Endothelial cell of umbilical vein (primary cell): Measurements from ENCODE around the gene WBP2. TPM values are rescaled to one million over a fixed set of nuclear protein-coding genes. Genes with fewer than 3 reads are reported as not detected.

ENCODE experiments used
- BruUV-seq: library from RNA; stranded (reverse); fragments of 400-500 nt; replicated peaks from 2 replicates; lab custom pipeline; 2021; lab: Mats Ljungman, UMichigan
- CTCF ChIA-PET: fragments of 300-600, 350-600 bp; sonication (Branson Sonifier 250); formaldehyde crosslinking; loops from one replicate; lab custom pipeline; 2021; ENCODE audit warnings: antibody characterized with exemption, inconsistent platforms; lab: Charles Lee
- POLR2A ChIA-PET: fragments of 300-600, 350-600 bp; sonication (Branson Sonifier 250); formaldehyde crosslinking; loops from one replicate; lab custom pipeline; 2021; ENCODE audit warnings: antibody characterized with exemption, inconsistent platforms; lab: Charles Lee
- DNase-seq: peaks from one replicate; pipeline ENCODE4 v3.0.0-alpha.2; 2011; ENCODE audit warnings: low read depth, low spot score
- FAIRE-seq: peaks from 2 replicates; lab custom pipeline; 2011; peaks lifted over from hg19 to GRCh38; lab: Jason Lieb, UNC
- H2AFZ ChIP-seq: 2 replicates; pipeline ENCODE4 v1.6.0; 2012; ENCODE audit warnings: low read depth, low read length, control low read depth, inconsistent platforms
- H3K27ac ChIP-seq: 2 replicates; pipeline ENCODE4 v1.5.1; 2011; ENCODE audit warnings: low read depth, mild to moderate bottlenecking, control low read depth, low read length, moderate library complexity; ENCODE audit not compliant: insufficient read depth
- H3K27me3 ChIP-seq, 2 experiments: 2 replicates each; pipeline versions ENCODE4 v1.6.0 to v1.6.1; 2011; ENCODE audit warnings: low read length in 2 of 2, mixed read lengths in 1 of 2; ENCODE audit not compliant: control insufficient read depth in 2 of 2, insufficient read depth in 2 of 2
- H3K36me3 ChIP-seq, 2 experiments: 2 replicates in 1 of 2; 3 replicates in 1 of 2; pipeline ENCODE4 v1.5.1; 2011; ENCODE audit warnings: low read length in 2 of 2, mild to moderate bottlenecking in 1 of 2, moderate library complexity in 1 of 2; ENCODE audit not compliant: control insufficient read depth in 2 of 2, insufficient read depth in 2 of 2; ENCODE audit errors: extremely low read depth in 1 of 2
- H3K4me1 ChIP-seq: 3 replicates; pipeline ENCODE4 v1.5.1; 2011; ENCODE audit warnings: mild to moderate bottlenecking, low read length; ENCODE audit not compliant: control insufficient read depth, insufficient read depth; ENCODE audit errors: extremely low read depth
- H3K4me2 ChIP-seq: 2 replicates; pipeline ENCODE4 v1.6.1; 2011; ENCODE audit warnings: low read length, control low read depth, mixed read lengths; ENCODE audit not compliant: insufficient read depth
- H3K4me3 ChIP-seq, 3 experiments: fragments of 200-600 bp in 1 of 3; sonication (generic), shearing (Covaris generic) in 1 of 3; replicated peaks in 1 of 3; 2 replicates each; pipeline ENCODE4 v1.5.1; 2011 to 2016; ENCODE audit warnings: control low read depth in 3 of 3, low read length in 3 of 3, mild to moderate bottlenecking in 2 of 3, inconsistent platforms in 1 of 3, low read depth in 1 of 3, moderate library complexity in 1 of 3; ENCODE audit not compliant: insufficient read depth in 1 of 3
- H3K79me2 ChIP-seq: 2 replicates; pipeline ENCODE4 v1.6.0; 2012; ENCODE audit warnings: low read length, inconsistent platforms; ENCODE audit not compliant: control insufficient read depth, insufficient read depth
- H3K9ac ChIP-seq: replicated peaks from 2 replicates; pipeline ENCODE3; 2011; ENCODE audit warnings: low read length, control low read depth; ENCODE audit not compliant: insufficient read depth; ENCODE audit errors: extremely low read depth
- H3K9me1 ChIP-seq: replicated peaks from 3 replicates; pipeline ENCODE4 v1.6.0; 2011; ENCODE audit warnings: mild to moderate bottlenecking, low read length; ENCODE audit not compliant: control insufficient read depth, insufficient read depth; ENCODE audit errors: extremely low read depth
- H3K9me3 ChIP-seq: replicated peaks from 2 replicates; pipeline ENCODE4 v1.5.1; 2012; ENCODE audit warnings: low read length, inconsistent platforms; ENCODE audit not compliant: control insufficient read depth, insufficient read depth
- H4K20me1 ChIP-seq: replicated peaks from 2 replicates; pipeline ENCODE3; 2011; ENCODE audit warnings: mild to moderate bottlenecking, low read length; ENCODE audit not compliant: control insufficient read depth, insufficient read depth; ENCODE audit errors: extremely low read depth
- EZH2 ChIP-seq: IDR thresholded peaks from 2 replicates; pipeline ENCODE4 v1.6.1; 2012; ENCODE audit warnings: borderline replicate concordance, low read depth, mild to moderate bottlenecking, moderate library complexity, low read length, inconsistent platforms; ENCODE audit not compliant: severe bottlenecking
- FOS ChIP-seq: IDR thresholded peaks from 2 replicates; pipeline ENCODE4 v1.6.1; 2011; ENCODE audit warnings: mild to moderate bottlenecking, low read length, moderate library complexity, borderline replicate concordance; ENCODE audit not compliant: insufficient read depth
- GATA2 ChIP-seq: IDR thresholded peaks from 2 replicates; pipeline ENCODE4 v1.7.0; 2011; ENCODE audit warnings: low read depth, mild to moderate bottlenecking, moderate library complexity, mixed read lengths, low read length; ENCODE audit not compliant: insufficient read length, insufficient read depth
- JUN ChIP-seq: IDR thresholded peaks from 2 replicates; pipeline ENCODE4 v1.6.1; 2011; ENCODE audit warnings: borderline replicate concordance, low read depth; ENCODE audit not compliant: insufficient read length, insufficient read depth
- MYC ChIP-seq: IDR thresholded peaks from one replicate; pipeline ENCODE4 v1.6.1; 2011; ENCODE audit warnings: mild to moderate bottlenecking, low read depth, low read length
- POLR2A ChIP-seq: IDR thresholded peaks from 2 replicates; pipeline ENCODE4 v1.6.1; 2012; ENCODE audit warnings: low read depth, mild to moderate bottlenecking, control low read depth, low read length
- POLR2AphosphoS5 ChIP-seq: IDR thresholded peaks from 2 replicates; pipeline ENCODE4 v1.6.1; 2012; ENCODE audit warnings: low read depth, mild to moderate bottlenecking, control low read depth, low read length, moderate library complexity; ENCODE audit not compliant: insufficient read depth
- dilution Hi-C: fragments of 300-500 bp; cut with MboI; formaldehyde crosslinking; loops from one replicate; pipeline ENCODE4 v1.15.0; 2019; ENCODE audit warnings: low sequenced_read_pairs; ENCODE audit not compliant: extremely low pct_ligation_motif_present
- intact Hi-C: fragments of 100-400 bp; cut with micrococcal nuclease; formaldehyde crosslinking; loops from one replicate; pipeline ENCODE4 v1.10.0; 2022
- polyA plus RNA-seq, 4 experiments: library from polyadenylated mRNA; depleted of rRNA in 3 of 4; stranded (reverse) in 3 of 4; unstranded in 1 of 4; fragments of >200 nt; gene quantifications; 2 replicates each; pipeline versions ENCODE4 v1.2.1 to v1.2.3, GENCODE V29; 2011 to 2012; ENCODE audit warnings: missing spikeins in 1 of 4
- total RNA-seq: library from RNA; stranded (reverse); gene quantifications from 2 replicates; pipeline ENCODE4 v1.2.3, GENCODE V29; 2021
- TF ChIP-seq, protein P1 (sequence below): IDR thresholded peaks from 2 replicates; pipeline ENCODE4 v1.6.1; 2011; ENCODE audit not compliant: insufficient read depth, insufficient read length
- TF ChIP-seq, protein P2 (sequence below), 2 donors: IDR thresholded peaks; 1 replicate in 1 of 2; 2 replicates in 1 of 2; pipeline ENCODE4 v1.5.1; 2011; ENCODE audit warnings: low read length in 2 of 2, mild to moderate bottlenecking in 2 of 2, moderate library complexity in 2 of 2, control low read depth in 1 of 2, inconsistent platforms in 1 of 2, low read depth in 1 of 2; ENCODE audit not compliant: insufficient read depth in 1 of 2; ENCODE audit errors: extremely low read depth in 1 of 2

Gene WBP2
- total and polyA plus RNA-seq, 2 donors (not counting 3 experiments of a cell fraction or from before 2014, with no cell fraction given) = 81.5 to 126 TPM

- intact Hi-C loops = no loop called here
- Histone ChIP-seq H3K9ac (no peak overlapping the region), H3K27ac (no peak overlapping the region), H4K20me1 (no peaks in the 10 kb centered on the region), H2AFZ (no peak overlapping the region), H3K4me1 (peaks cover 37% of the 10 kb centered on the region), H3K9me1 (no peaks in the 10 kb centered on the region), H3K4me2 (no peak overlapping the region), H3K36me3 (peaks cover 3 to 37% of the 10 kb centered on the region in 2 experiments), H3K9me3 (no peaks in the 10 kb centered on the region), H3K4me3 (no peak overlapping the region), H3K27me3 (no peaks in the 10 kb centered on the region), H3K79me2 (peaks cover 13% of the 10 kb centered on the region)
- ChIA-PET POLR2A (no interaction called here), CTCF (interaction anchor here (0.6 kb wide), 1 partner anchor 12 kb away, joined by 3 read pairs; no protein-coding TSS in a partner anchor)
- no peak for TF ChIP-seq JUN
- TF ChIP-seq, protein P1, sequence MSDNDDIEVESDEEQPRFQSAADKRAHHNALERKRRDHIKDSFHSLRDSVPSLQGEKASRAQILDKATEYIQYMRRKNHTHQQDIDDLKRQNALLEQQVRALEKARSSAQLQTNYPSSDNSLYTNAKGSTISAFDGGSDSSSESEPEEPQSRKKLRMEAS = no peak
- no peak for TF ChIP-seq EZH2
- TF ChIP-seq POLR2A = no peak
- TF ChIP-seq GATA2 = no peak
- TF ChIP-seq POLR2AphosphoS5 = no peak
- no peak for TF ChIP-seq FOS
- no peak for TF ChIP-seq MYC
- TF ChIP-seq, protein P2, sequence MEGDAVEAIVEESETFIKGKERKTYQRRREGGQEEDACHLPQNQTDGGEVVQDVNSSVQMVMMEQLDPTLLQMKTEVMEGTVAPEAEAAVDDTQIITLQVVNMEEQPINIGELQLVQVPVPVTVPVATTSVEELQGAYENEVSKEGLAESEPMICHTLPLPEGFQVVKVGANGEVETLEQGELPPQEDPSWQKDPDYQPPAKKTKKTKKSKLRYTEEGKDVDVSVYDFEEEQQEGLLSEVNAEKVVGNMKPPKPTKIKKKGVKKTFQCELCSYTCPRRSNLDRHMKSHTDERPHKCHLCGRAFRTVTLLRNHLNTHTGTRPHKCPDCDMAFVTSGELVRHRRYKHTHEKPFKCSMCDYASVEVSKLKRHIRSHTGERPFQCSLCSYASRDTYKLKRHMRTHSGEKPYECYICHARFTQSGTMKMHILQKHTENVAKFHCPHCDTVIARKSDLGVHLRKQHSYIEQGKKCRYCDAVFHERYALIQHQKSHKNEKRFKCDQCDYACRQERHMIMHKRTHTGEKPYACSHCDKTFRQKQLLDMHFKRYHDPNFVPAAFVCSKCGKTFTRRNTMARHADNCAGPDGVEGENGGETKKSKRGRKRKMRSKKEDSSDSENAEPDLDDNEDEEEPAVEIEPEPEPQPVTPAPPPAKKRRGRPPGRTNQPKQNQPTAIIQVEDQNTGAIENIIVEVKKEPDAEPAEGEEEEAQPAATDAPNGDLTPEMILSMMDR (IDR thresholded peaks at IDR 0.05; ENCODE audit: extremely low read depth in 1 of 2, insufficient read depth in 1 of 2, low read depth in 1 of 2, low read length in 2 of 2) = no peak
- DNase-seq = no peak
- dilution Hi-C loops = no loop called here
- BruUV-seq = no TSS peak
- no peak for FAIRE-seq
Observed at GRCh38 chr17:75850928-75851692, 4.0 kb downstream of the WBP2 start.
